Neutrophil (primary cell): ENCODE results near the gene ACCSL.

Source experiments
- H3K27ac ChIP-seq: fragments of 200-600 bp; sonication (generic); 2 replicates; pipeline ENCODE4 v1.5.1; 2016; ENCODE audit warnings: mild to moderate bottlenecking, moderate library complexity
- H3K27me3 ChIP-seq: fragments of 200-600 bp; sonication (generic); 2 replicates; pipeline ENCODE4 v1.6.0; 2016; ENCODE audit warnings: mild to moderate bottlenecking
- H3K36me3 ChIP-seq: fragments of 200-600 bp; sonication (generic); 2 replicates; pipeline ENCODE4 v1.5.1; 2017
- H3K4me1 ChIP-seq, 2 experiments: fragments of 200-600 bp in 1 of 2; sonication (generic) in 1 of 2; 1 replicate in 1 of 2; 2 replicates in 1 of 2; pipeline versions ENCODE4 v1.5.1 to v1.6.1; 2013 to 2016; ENCODE audit warnings: low read depth in 1 of 2, low read length in 1 of 2, mild to moderate bottlenecking in 1 of 2, moderate library complexity in 1 of 2; ENCODE audit not compliant: control insufficient read depth in 1 of 2, insufficient read depth in 1 of 2
- H3K4me3 ChIP-seq, 2 experiments: fragments of 200-600 bp in 1 of 2; sonication (generic) in 1 of 2; 1 replicate in 1 of 2; 2 replicates in 1 of 2; pipeline ENCODE4 v1.5.1; 2013 to 2016; ENCODE audit warnings: low read depth in 1 of 2, low read length in 1 of 2, mild to moderate bottlenecking in 1 of 2, moderate library complexity in 1 of 2
- H3K9me3 ChIP-seq: fragments of 200-600 bp; sonication (generic); 2 replicates; pipeline ENCODE4 v1.5.1; 2016
- CTCF ChIP-seq: fragments of 200-600 bp; sonication (generic); IDR thresholded peaks from 2 replicates; pipeline ENCODE4 v1.5.1; 2016; ENCODE audit warnings: antibody characterized with exemption

ACCSL gene

DNA sequence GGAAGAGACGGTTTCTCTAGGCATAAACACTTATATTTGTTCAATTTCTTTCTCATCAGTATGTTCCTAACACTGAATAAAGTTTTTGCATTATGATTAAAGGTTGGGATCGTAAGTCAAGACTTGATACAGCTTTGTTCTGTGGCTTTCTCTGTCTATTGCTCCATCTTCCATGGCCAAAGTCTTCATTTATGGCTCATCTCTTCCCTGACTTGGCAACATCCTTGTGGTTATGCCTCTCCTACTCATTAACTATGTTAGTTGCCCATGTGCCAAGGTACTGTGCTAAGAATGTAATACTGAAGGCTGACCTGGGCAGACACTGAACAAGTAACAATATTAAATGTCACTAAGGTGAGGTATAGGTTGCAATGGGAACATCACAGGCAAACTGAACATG, 1.6 kb upstream of the ACCSL start:
- Histone ChIP-seq H3K9me3 (no peaks in the 10 kb centered on the region), H3K4me3 (no peak overlapping the region), H3K27me3 (peaks cover 8% of the 10 kb centered on the region), H3K27ac (no peak overlapping the region), H3K4me1 (no peaks in the 10 kb centered on the region), H3K36me3 (no peaks in the 10 kb centered on the region)
- TF ChIP-seq CTCF: no peak

- Histone ChIP-seq H3K4me1 (no peaks in the 10 kb centered on the region), H3K27me3 (peaks cover 8% of the 10 kb centered on the region), H3K27ac (no peak overlapping the region), H3K36me3 (no peaks in the 10 kb centered on the region), H3K4me3 (no peak overlapping the region), H3K9me3 (no peaks in the 10 kb centered on the region)
- no peak for TF ChIP-seq CTCF
Measured at GRCh38 chr11:44047298-44047697, 483 bp upstream of the ACCSL start.

- peaks cover 4% of the 10 kb centered on the region for H3K27me3 ChIP-seq
- H3K4me3 ChIP-seq: no peak overlapping the region
- no peaks in the 10 kb centered on the region for H3K4me1 ChIP-seq
- no peaks in the 10 kb centered on the region for H3K36me3 ChIP-seq
- no peak for TF ChIP-seq CTCF
- no peak overlapping the region for H3K27ac ChIP-seq
- no peaks in the 10 kb centered on the region for H3K9me3 ChIP-seq
Measured at GRCh38 chr11:44049832-44050231, 2.1 kb downstream of the ACCSL start.

DNA sequence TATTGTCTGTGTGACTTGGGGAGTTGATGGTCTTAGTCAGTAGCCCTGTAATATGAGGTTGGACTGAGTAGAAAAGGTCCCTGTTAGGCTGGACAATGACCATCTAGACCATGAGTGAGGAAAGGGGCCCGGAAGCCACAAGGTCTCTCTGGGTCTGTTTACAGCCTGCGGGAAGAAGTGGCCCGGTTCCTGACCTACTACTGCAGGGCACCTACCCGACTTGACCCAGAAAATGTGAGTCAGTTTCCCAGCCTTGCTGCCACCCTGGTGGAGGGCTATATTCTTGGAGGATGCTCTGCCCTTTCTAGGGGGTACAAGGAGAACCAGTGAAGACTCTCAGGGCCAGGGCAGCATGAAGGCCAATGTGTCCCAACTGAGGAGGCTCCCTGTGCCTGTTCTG, 3.4 kb downstream of the ACCSL start:
- Histone ChIP-seq H3K27me3 (peaks cover 4% of the 10 kb centered on the region), H3K27ac (no peak overlapping the region), H3K9me3 (no peaks in the 10 kb centered on the region)

DNA sequence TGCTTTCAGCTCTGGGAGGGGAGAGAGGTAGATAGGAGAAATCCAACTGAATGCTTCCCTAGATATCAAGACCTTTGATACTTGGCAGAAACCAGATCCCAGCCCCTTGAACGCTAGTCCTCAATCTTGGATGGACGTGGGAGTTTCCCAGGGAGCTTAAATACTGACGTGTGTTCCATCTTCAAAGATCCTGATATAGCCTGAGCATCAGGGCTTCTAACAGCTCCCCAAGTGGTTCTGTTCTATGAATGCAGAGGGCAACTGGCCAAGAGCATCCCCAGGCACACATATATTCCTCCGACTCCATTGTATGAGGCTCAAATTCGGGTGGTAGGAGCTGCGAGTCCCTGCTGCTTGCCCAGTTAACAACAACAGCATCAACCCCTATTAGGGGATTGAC, 9.6 kb downstream of the ACCSL start:
- Histone ChIP-seq H3K27me3 (no peaks in the 10 kb centered on the region), H3K4me1 (no peaks in the 10 kb centered on the region), H3K9me3 (no peaks in the 10 kb centered on the region), H3K27ac (no peak overlapping the region), H3K4me3 (no peak overlapping the region), H3K36me3 (no peaks in the 10 kb centered on the region)
- TF ChIP-seq CTCF: no peak

More for the DNA sequence above, 3.4 kb downstream of the ACCSL start:
- no peak for TF ChIP-seq CTCF
- Histone ChIP-seq H3K36me3 (no peaks in the 10 kb centered on the region), H3K4me3 (no peak overlapping the region), H3K4me1 (no peaks in the 10 kb centered on the region)

DNA sequence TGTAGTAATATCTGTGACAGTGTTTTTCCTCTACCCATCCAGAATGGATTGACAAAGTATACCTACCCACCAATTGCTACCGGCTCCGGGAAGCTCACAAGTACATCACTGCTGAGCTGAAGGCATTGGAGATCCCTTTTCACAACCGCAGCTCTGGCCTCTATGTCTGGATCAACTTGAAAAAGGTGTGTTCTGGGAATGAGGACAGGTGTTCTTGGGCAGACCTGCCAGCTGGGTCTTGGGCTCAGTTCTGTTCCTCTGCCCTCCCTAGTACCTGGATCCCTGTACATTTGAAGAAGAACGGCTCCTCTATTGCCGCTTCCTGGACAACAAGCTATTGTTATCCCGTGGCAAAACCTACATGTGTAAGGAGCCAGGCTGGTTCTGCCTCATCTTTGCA, 10.5 kb downstream of the ACCSL start:
- TF ChIP-seq CTCF: no peak
- H3K4me3 ChIP-seq: no peak overlapping the region
- H3K9me3 ChIP-seq: no peaks in the 10 kb centered on the region
- no peaks in the 10 kb centered on the region for H3K36me3 ChIP-seq
- H3K27me3 ChIP-seq: no peaks in the 10 kb centered on the region
- H3K27ac ChIP-seq: no peak overlapping the region
- no peaks in the 10 kb centered on the region for H3K4me1 ChIP-seq
